WTC11 (cell line): ENCODE data around the gene SYNM. TPM values are rescaled to one million over a fixed set of nuclear protein-coding genes. Genes with fewer than 3 reads are reported as not detected.
A peak's percentile ranks its signal among the peaks of the same experiment; 100 is the strongest.

Source experiments
- ATAC-seq: fragments of 200-7000 bp; cut with Tn5 transposase; 2 replicates; pipeline ENCODE4 v1.10.0; 2021; ENCODE audit warnings: mild to moderate bottlenecking, moderate library complexity
- CTCF ChIA-PET: fragments of 300-600 bp; sonication (Branson Sonifier 250); formaldehyde crosslinking; loops from one replicate; lab custom pipeline; 2021; ENCODE audit warnings: antibody characterized with exemption; lab: Charles Lee
- POLR2A ChIA-PET: fragments of 350-600 bp; sonication (Branson Sonifier 250); formaldehyde crosslinking; loops from one replicate; lab custom pipeline; 2021; ENCODE audit warnings: antibody characterized with exemption; lab: Charles Lee
- DNase-seq: peaks from one replicate; pipeline ENCODE4 v3.0.0; 2021; ENCODE audit warnings: low spot score
- H3K27ac Mint-ChIP-seq: 2 replicates; pipeline ENCODE4 v1.8.0; 2021; ENCODE audit warnings: mixed read lengths
- H3K27me3 Mint-ChIP-seq: 2 replicates; pipeline ENCODE4 v1.8.0; 2021; ENCODE audit warnings: low read depth, mild to moderate bottlenecking, moderate library complexity, mixed read lengths
- H3K36me3 Mint-ChIP-seq: 2 replicates; pipeline ENCODE4 v1.8.0; 2021; ENCODE audit warnings: mixed read lengths
- H3K4me1 Mint-ChIP-seq: 2 replicates; pipeline ENCODE4 v1.8.0; 2022; ENCODE audit warnings: mixed read lengths
- H3K4me3 Mint-ChIP-seq: 2 replicates; pipeline ENCODE4 v1.8.0; 2021; ENCODE audit warnings: mild to moderate bottlenecking, moderate library complexity, mixed read lengths
- H3K9me3 Mint-ChIP-seq: 2 replicates; pipeline ENCODE4 v1.8.0; 2021; ENCODE audit warnings: mixed read lengths
- ARID4B ChIP-seq: sonication (generic); formaldehyde crosslinking; IDR thresholded peaks from 2 replicates; pipeline ENCODE4 v1.8.0; 2023; ENCODE audit warnings: missing genetic modification reagents, mild to moderate bottlenecking, borderline replicate concordance
- CTCF ChIP-seq: fragments of 200-600 bp; IDR thresholded peaks from 2 replicates; pipeline ENCODE4 v1.8.0; 2022; ENCODE audit warnings: antibody characterized with exemption
- ELF4 ChIP-seq: sonication (generic); formaldehyde crosslinking; IDR thresholded peaks from 2 replicates; pipeline ENCODE4 v1.8.1; 2022; ENCODE audit warnings: low read depth, mild to moderate bottlenecking, moderate library complexity, missing genetic modification reagents
- FOXK1 ChIP-seq: sonication (generic); formaldehyde crosslinking; IDR thresholded peaks from 2 replicates; pipeline ENCODE4 v1.8.0; 2022; ENCODE audit warnings: mild to moderate bottlenecking, moderate library complexity, missing genetic modification reagents
- MAX ChIP-seq: sonication (generic); formaldehyde crosslinking; IDR thresholded peaks from 2 replicates; pipeline ENCODE4 v1.8.0; 2022; ENCODE audit warnings: mild to moderate bottlenecking, missing genetic modification reagents
- NR3C1 ChIP-seq: sonication (generic); formaldehyde crosslinking; conservative IDR thresholded peaks from 2 replicates; pipeline ENCODE4 v1.8.1; 2023; ENCODE audit warnings: low read depth, mild to moderate bottlenecking, missing genetic modification reagents
- RORB ChIP-seq: fragments of 250-450 bp; sonication (Bioruptor Pico); IDR thresholded peaks from 2 replicates; pipeline ENCODE4 v1.9.0; 2021; ENCODE audit warnings: mild to moderate bottlenecking
- ZNF138 ChIP-seq: sonication (generic); formaldehyde crosslinking; conservative IDR thresholded peaks from 2 replicates; pipeline ENCODE4 v1.8.1; 2022; ENCODE audit warnings: mild to moderate bottlenecking, moderate library complexity, missing genetic modification reagents
- ZNF232 ChIP-seq: sonication (generic); formaldehyde crosslinking; IDR thresholded peaks from 2 replicates; pipeline ENCODE4 v1.8.0; 2022; ENCODE audit warnings: mild to moderate bottlenecking, missing genetic modification reagents
- ZNF317 ChIP-seq: sonication (generic); formaldehyde crosslinking; IDR thresholded peaks from 2 replicates; pipeline ENCODE4 v1.8.1; 2023; ENCODE audit warnings: low read depth, mild to moderate bottlenecking, moderate library complexity, missing genetic modification reagents, borderline replicate concordance
- ZNF396 ChIP-seq: fragments of 250-450 bp; sonication (Bioruptor Pico); IDR thresholded peaks from 2 replicates; pipeline ENCODE4 v1.8.0; 2021; ENCODE audit warnings: mild to moderate bottlenecking, moderate library complexity, borderline replicate concordance
- total RNA-seq: library from RNA; stranded (reverse); gene quantifications from 3 replicates; pipeline ENCODE4 v1.2.3, GENCODE V29; 2021
- TF ChIP-seq, protein P1 (sequence below): fragments of 250-450 bp; sonication (Bioruptor Pico); IDR thresholded peaks from 2 replicates; pipeline ENCODE4 v1.9.0; 2021; ENCODE audit warnings: mild to moderate bottlenecking

The SYNM gene
- total RNA-seq, 1 experiment from 2014 or later, result 2.2 TPM

- H3K4me3 Mint-ChIP-seq, result no peak overlapping the region
- ATAC-seq, result no peak
- CTCF ChIA-PET, result interaction anchor here (0.7 kb wide), 1 partner anchor 64 kb away, joined by 4 read pairs; the partner anchor contains the start of gene SYNM
- no peak for DNase-seq
- POLR2A ChIA-PET, result no interaction called here
- no peaks in the 10 kb centered on the region for H3K9me3 Mint-ChIP-seq
- H3K4me1 Mint-ChIP-seq, result no peaks in the 10 kb centered on the region
- no peaks in the 10 kb centered on the region for H3K27me3 Mint-ChIP-seq
- TF ChIP-seq, protein P1, sequence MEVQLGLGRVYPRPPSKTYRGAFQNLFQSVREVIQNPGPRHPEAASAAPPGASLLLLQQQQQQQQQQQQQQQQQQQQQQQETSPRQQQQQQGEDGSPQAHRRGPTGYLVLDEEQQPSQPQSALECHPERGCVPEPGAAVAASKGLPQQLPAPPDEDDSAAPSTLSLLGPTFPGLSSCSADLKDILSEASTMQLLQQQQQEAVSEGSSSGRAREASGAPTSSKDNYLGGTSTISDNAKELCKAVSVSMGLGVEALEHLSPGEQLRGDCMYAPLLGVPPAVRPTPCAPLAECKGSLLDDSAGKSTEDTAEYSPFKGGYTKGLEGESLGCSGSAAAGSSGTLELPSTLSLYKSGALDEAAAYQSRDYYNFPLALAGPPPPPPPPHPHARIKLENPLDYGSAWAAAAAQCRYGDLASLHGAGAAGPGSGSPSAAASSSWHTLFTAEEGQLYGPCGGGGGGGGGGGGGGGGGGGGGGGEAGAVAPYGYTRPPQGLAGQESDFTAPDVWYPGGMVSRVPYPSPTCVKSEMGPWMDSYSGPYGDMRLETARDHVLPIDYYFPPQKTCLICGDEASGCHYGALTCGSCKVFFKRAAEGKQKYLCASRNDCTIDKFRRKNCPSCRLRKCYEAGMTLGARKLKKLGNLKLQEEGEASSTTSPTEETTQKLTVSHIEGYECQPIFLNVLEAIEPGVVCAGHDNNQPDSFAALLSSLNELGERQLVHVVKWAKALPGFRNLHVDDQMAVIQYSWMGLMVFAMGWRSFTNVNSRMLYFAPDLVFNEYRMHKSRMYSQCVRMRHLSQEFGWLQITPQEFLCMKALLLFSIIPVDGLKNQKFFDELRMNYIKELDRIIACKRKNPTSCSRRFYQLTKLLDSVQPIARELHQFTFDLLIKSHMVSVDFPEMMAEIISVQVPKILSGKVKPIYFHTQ, result no peak
- no peak for TF ChIP-seq CTCF
- no peak for TF ChIP-seq ARID4B (CRISPR knock-in tag)
- no peak for TF ChIP-seq ZNF232
- TF ChIP-seq RORB (CRISPR knock-in tag), result no peak
- no peak for TF ChIP-seq ELF4
- no peak for TF ChIP-seq ZNF396 (CRISPR knock-in tag)
- no peak for TF ChIP-seq ZNF317
- no peak for TF ChIP-seq MAX (CRISPR knock-in tag)
- no peak for TF ChIP-seq NR3C1 (CRISPR knock-in tag)
- peaks cover 5% of the 10 kb centered on the region; the same call in 1 of the 2 replicates for H3K36me3 Mint-ChIP-seq
- peak overlapping the region; percentile 72; the same call in 1 of the 2 replicates for H3K27ac Mint-ChIP-seq
Measured at GRCh38 chr15:99168601-99169580, 64.0 kb downstream of the SYNM start.

DNA sequence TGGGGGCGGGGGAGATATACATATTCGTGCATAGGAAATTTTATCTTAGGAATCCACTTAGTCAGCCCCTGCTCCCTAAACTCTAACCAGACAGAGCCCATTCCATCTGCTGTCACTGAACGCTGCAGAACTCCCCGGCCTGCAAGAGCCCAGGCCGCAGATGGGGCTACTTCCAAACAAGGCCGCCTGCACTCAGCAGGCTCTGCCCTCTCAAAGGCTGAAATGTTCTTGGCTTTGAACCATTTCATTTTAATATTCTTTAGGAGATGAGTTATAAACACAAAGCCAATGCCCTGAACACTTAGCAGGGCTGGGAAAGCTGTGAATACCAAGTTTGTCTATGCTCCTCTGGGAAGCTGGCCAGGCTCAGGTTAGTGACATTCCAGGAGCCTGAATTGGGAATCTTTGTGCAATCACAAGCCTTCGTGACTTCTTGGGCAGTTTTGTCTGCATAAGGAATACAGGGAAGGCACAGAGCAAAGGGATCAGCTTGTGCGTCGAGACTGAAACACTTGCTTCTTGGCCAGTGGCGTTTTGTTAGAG, 65.0 kb downstream of the SYNM start:
- DNase-seq (no peak), ATAC-seq (no peak)
- Mint-ChIP-seq H3K4me1 (no peaks in the 10 kb centered on the region), H3K27ac (no peak overlapping the region), H3K9me3 (no peaks in the 10 kb centered on the region), H3K4me3 (no peak overlapping the region), H3K36me3 (peaks cover 12% of the 10 kb centered on the region), H3K27me3 (no peaks in the 10 kb centered on the region)
- POLR2A ChIA-PET, result interaction anchor here (0.6 kb wide), 1 partner anchor 20 kb away, joined by 4 read pairs; no protein-coding TSS in a partner anchor
- CTCF ChIA-PET, result interaction anchor here (0.5 to 0.7 kb wide), 2 partner anchors 65 to 648 kb away, joined by 4 to 6 read pairs; partner anchors contain the start of gene SYNM
- TF ChIP-seq ZNF138 (CRISPR knock-in tag) (no peak), FOXK1 (CRISPR knock-in tag) (no peak)
